ENCODE measurements around the gene SHISA9. TPM values are rescaled to one million over a fixed set of nuclear protein-coding genes. Genes with fewer than 3 reads are reported as not detected.

SHISA9 gene
- total and polyA plus RNA-seq, 12 donors: 0.04 to 4.8 (median 0.35) TPM

- H3K9me3 ChIP-seq (replicated peaks in 1 of 3): no peaks in the 10 kb centered on the region
- no peaks in the 10 kb centered on the region for H3K36me3 ChIP-seq (replicated peaks in 1 of 2)
- no peak overlapping the region for H3K4me3 ChIP-seq
- WGBS, 4 donors: 41 to 57% (median 44%) methylated on average over 3 of the region's 3 CpGs
- no peaks in the 10 kb centered on the region for H3K27me3 ChIP-seq
- no peak for DNase-seq
- H3K4me1 ChIP-seq (replicated peaks in 1 of 2): no peaks in the 10 kb centered on the region
- intact Hi-C loops (cut with DNase I): no loop called here
- TF ChIP-seq, protein P1, sequence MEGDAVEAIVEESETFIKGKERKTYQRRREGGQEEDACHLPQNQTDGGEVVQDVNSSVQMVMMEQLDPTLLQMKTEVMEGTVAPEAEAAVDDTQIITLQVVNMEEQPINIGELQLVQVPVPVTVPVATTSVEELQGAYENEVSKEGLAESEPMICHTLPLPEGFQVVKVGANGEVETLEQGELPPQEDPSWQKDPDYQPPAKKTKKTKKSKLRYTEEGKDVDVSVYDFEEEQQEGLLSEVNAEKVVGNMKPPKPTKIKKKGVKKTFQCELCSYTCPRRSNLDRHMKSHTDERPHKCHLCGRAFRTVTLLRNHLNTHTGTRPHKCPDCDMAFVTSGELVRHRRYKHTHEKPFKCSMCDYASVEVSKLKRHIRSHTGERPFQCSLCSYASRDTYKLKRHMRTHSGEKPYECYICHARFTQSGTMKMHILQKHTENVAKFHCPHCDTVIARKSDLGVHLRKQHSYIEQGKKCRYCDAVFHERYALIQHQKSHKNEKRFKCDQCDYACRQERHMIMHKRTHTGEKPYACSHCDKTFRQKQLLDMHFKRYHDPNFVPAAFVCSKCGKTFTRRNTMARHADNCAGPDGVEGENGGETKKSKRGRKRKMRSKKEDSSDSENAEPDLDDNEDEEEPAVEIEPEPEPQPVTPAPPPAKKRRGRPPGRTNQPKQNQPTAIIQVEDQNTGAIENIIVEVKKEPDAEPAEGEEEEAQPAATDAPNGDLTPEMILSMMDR (IDR thresholded peaks at IDR 0.05): no peak
- no peak for TF ChIP-seq POLR2A (IDR thresholded peaks at IDR 0.05)
- no peak overlapping the region for H3K27ac ChIP-seq
Observed at GRCh38 chr16:13157082-13157481, 255.7 kb downstream of the SHISA9 start.

DNA sequence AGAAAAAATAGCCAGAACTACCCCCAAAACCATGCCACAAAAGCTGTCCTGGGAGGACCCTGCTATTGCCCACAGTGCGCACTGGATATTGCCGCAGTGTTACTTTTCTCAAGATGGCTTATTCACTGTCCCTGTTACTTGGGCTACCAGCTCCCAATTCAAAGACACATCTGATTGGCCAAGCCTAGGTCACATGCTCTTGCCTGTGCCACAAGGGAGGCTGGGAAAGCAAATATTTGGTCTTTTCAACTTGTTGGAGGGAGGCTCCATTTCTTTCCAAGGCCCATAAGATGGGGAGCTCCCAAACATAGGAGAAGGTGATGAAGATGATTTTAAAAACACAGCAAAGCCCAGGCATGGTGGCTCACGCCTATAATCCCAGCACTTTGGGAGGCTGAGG lies 257.0 kb downstream of the SHISA9 start:
- Histone ChIP-seq H3K27me3 (no peaks in the 10 kb centered on the region), H3K36me3 (replicated peaks in 1 of 2) (no peaks in the 10 kb centered on the region), H3K9me3 (replicated peaks in 1 of 3) (no peaks in the 10 kb centered on the region), H3K27ac (no peak overlapping the region), H3K4me1 (replicated peaks in 1 of 2) (no peaks in the 10 kb centered on the region), H3K4me3 (no peak overlapping the region)
- intact Hi-C loops (cut with DNase I): no loop called here
- WGBS, 4 donors: 78 to 87% (median 85%) methylated on average over 3 of the region's 3 CpGs
- TF ChIP-seq POLR2A (IDR thresholded peaks at IDR 0.05): no peak
- TF ChIP-seq, protein P1 (IDR thresholded peaks at IDR 0.05): no peak
- DNase-seq: no peak

DNA sequence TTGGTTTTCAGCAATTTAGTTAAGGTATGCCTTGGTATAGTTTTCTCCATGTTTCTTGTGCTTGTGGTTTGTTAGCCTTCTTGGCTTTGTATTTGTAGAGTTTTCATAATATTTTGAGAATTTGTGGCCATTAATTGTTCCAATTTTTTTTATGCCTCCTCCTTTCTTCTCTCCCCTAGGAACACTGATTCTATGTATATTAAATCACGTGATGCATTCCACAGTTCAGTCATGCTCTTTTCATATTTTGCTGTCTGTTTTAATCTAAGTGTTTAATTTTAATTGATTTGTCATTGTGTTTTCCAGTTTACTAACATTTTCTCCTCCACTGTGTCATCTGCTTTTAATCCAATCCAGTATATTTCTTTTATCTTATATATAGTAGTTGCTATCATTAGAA lies 263.6 kb downstream of the SHISA9 start:
- Histone ChIP-seq H3K36me3 (replicated peaks in 1 of 2) (no peaks in the 10 kb centered on the region), H3K27me3 (no peaks in the 10 kb centered on the region), H3K27ac (no peak overlapping the region), H3K4me1 (replicated peaks in 1 of 2) (no peaks in the 10 kb centered on the region), H3K9me3 (replicated peaks in 1 of 3) (no peaks in the 10 kb centered on the region), H3K4me3 (no peak overlapping the region)
- TF ChIP-seq, protein P1 (IDR thresholded peaks at IDR 0.05): no peak
- TF ChIP-seq POLR2A (IDR thresholded peaks at IDR 0.05): no peak
- 64 to 83% (median 67%) methylated on average over 1 of the region's 1 CpG for WGBS, 4 donors
- DNase-seq: no peak
- intact Hi-C loops (cut with DNase I): no loop called here

DNA sequence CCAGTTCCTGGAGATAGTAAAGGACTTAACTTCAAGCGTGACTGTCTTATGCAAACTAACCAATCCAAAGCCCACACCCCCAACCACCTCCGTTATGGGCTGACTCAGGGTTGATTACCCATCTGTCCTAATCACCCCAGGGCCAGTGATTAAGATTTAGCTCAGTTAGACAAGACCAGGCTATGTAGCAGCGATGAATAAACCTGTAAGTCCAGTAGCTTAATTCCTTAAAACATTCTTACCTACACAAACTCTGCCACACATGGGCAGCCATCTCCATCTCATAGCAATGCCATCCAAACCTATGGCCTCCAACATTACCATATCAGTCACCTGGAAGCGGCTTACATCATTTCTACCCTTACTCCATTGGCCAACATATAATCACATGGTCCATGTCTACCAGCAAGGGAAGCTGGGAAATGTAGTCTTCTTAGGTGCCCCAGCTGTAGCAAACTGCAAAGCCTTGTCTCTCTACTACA lies 266.7 kb downstream of the SHISA9 start:
- intact Hi-C loops (cut with DNase I): no loop called here
- Histone ChIP-seq H3K27ac (no peak overlapping the region), H3K4me1 (replicated peaks in 1 of 2) (no peaks in the 10 kb centered on the region), H3K36me3 (replicated peaks in 1 of 2) (no peaks in the 10 kb centered on the region), H3K9me3 (replicated peaks in 1 of 3) (no peaks in the 10 kb centered on the region), H3K27me3 (no peaks in the 10 kb centered on the region), H3K4me3 (no peak overlapping the region)
- TF ChIP-seq POLR2A (IDR thresholded peaks at IDR 0.05): no peak
- TF ChIP-seq, protein P1 (IDR thresholded peaks at IDR 0.05): no peak
- WGBS, 4 donors: 64 to 72% (median 67%) methylated on average over 4 of the region's 4 CpGs
- no peak for DNase-seq
